SU-DHL-6 (cell line): ENCODE data around the gene SEM1.

Source experiments
- CTCF ChIP-seq: fragments of 200-600 bp; sonication (generic); IDR thresholded peaks from one replicate; pipeline ENCODE4 v1.5.1; 2017; ENCODE audit warnings: antibody characterized with exemption, mild to moderate bottlenecking, low read length, moderate library complexity; ENCODE audit not compliant: insufficient read depth, poor library complexity, severe bottlenecking
- EZH2phosphoT487 ChIP-seq: fragments of 200-600 bp; sonication (generic), shearing (Covaris generic); conservative IDR thresholded peaks from 2 replicates; pipeline ENCODE4 v1.6.1; 2018; ENCODE audit warnings: mild to moderate bottlenecking, antibody characterized with exemption, low read length, moderate library complexity, mixed read lengths

GRCh38 chr7:96734343-96734742 is 24.7 kb upstream of the SEM1 start:
- no peak for TF ChIP-seq CTCF
- TF ChIP-seq EZH2phosphoT487 = no peak
